SW 1271 (cell line): ENCODE data around the gene PSMC3IP.

Source experiments
- DNase-seq, 2 experiments: peaks; one replicate each; lab custom pipeline; 2025; lab: John Stamatoyannopoulos, UW

PSMC3IP gene

GRCh38 chr17:42585353-42585752, 7.8 kb upstream of the PSMC3IP start:
- no peak for DNase-seq

GRCh38 chr17:42584880-42585279, 7.4 kb upstream of the PSMC3IP start:
- DNase-seq, result no peak

- no peak for DNase-seq
Measured at GRCh38 chr17:42581744-42582270, 4.3 kb upstream of the PSMC3IP start.

GRCh38 chr17:42579794-42580551, 2.4 kb upstream of the PSMC3IP start:
- DNase-seq, result no peak

GRCh38 chr17:42578282-42578869, 847 bp upstream of the PSMC3IP start:
- peak; percentile 65 to 77 for DNase-seq

- DNase-seq, result no peak
Measured at GRCh38 chr17:42577140-42577531, 393 bp downstream of the PSMC3IP start.

GRCh38 chr17:42574463-42574862, 3.1 kb downstream of the PSMC3IP start:
- no peak for DNase-seq

- DNase-seq, result no peak
Measured at GRCh38 chr17:42573095-42573494, 4.4 kb downstream of the PSMC3IP start.

- no peak for DNase-seq
Measured at GRCh38 chr17:42571435-42572225, 5.9 kb downstream of the PSMC3IP start.

- no peak for DNase-seq
Measured at GRCh38 chr17:42568341-42569111, 9.0 kb downstream of the PSMC3IP start.

- DNase-seq, result peak; percentile 63 to 84
Measured at GRCh38 chr17:42566883-42567573, 10.5 kb downstream of the PSMC3IP start, which contains the start of gene MLX. TSS of gene MLX (plus strand) at chr17:42567100. CDS start at chr17:42567125, 25 bp downstream.

GRCh38 chr17:42566215-42566882, 11.2 kb downstream of the PSMC3IP start:
- DNase-seq, result no peak

- no peak for DNase-seq
Measured at GRCh38 chr17:42565523-42566214, 11.9 kb downstream of the PSMC3IP start.

- DNase-seq, result no peak
Measured at GRCh38 chr17:42564815-42565522, 12.6 kb downstream of the PSMC3IP start.

- DNase-seq, result no peak
Measured at GRCh38 chr17:42563950-42564349, 13.6 kb downstream of the PSMC3IP start.

- no peak for DNase-seq
Measured at GRCh38 chr17:42563543-42563942, 14.0 kb downstream of the PSMC3IP start.

- no peak for DNase-seq
Measured at GRCh38 chr17:42563143-42563509, 14.4 kb downstream of the PSMC3IP start.

GRCh38 chr17:42562388-42563142, 15.0 kb downstream of the PSMC3IP start:
- no peak for DNase-seq
